Vagina (tissue), 2 donors: ENCODE results near the gene ARHGEF12.

Experiments used
- CTCF ChIP-seq, 3 experiments: fragments of 450-650 bp in 2 of 3; fragments of 200-600 bp in 1 of 3; sonication (generic) in 1 of 3; IDR thresholded peaks; one replicate each; pipeline ENCODE4 v1.5.1; 2017 to 2019; ENCODE audit warnings: antibody characterized with exemption in 3 of 3, mild to moderate bottlenecking in 2 of 3, moderate library complexity in 2 of 3
- POLR2A ChIP-seq, 2 donors: fragments of 450-650 bp; IDR thresholded peaks; one replicate each; pipeline ENCODE4 v1.6.1; 2017; ENCODE audit warnings: antibody characterized with exemption in 2 of 2, mild to moderate bottlenecking in 2 of 2, moderate library complexity in 2 of 2
- POLR2AphosphoS5 ChIP-seq, 2 donors: sonication (generic); formaldehyde crosslinking; IDR thresholded peaks; one replicate each; pipeline ENCODE4 v1.9.0; 2017; ENCODE audit warnings: antibody characterized with exemption in 2 of 2, mild to moderate bottlenecking in 2 of 2, low read depth in 1 of 2; ENCODE audit not compliant: insufficient read depth in 1 of 2

GRCh38 chr11:120295099-120295498 lies 41.1 kb upstream of the ARHGEF12 start:
- TF ChIP-seq CTCF (IDR thresholded peaks at IDR 0.05) (no peak), POLR2A (IDR thresholded peaks at IDR 0.05) (no peak), POLR2AphosphoS5 (IDR thresholded peaks at IDR 0.05; ENCODE audit: insufficient read depth in 1 of 2, low read depth in 1 of 2) (no peak)
